Hepatocyte (in vitro differentiated cells): ENCODE results near the gene STX4.

Experiments used
- EZH2 ChIP-seq: fragments of 200-600 bp; sonication (generic); IDR thresholded peaks from 2 replicates; pipeline ENCODE4 v1.6.1; 2016; ENCODE audit warnings: antibody characterized with exemption, mild to moderate bottlenecking, borderline replicate concordance
- TF ChIP-seq, protein P1 (sequence below): fragments of 200-600 bp; sonication (generic); IDR thresholded peaks from 2 replicates; pipeline ENCODE4 v1.5.1; 2016; ENCODE audit warnings: antibody characterized with exemption, mild to moderate bottlenecking; ENCODE audit not compliant: poor library complexity

DNA sequence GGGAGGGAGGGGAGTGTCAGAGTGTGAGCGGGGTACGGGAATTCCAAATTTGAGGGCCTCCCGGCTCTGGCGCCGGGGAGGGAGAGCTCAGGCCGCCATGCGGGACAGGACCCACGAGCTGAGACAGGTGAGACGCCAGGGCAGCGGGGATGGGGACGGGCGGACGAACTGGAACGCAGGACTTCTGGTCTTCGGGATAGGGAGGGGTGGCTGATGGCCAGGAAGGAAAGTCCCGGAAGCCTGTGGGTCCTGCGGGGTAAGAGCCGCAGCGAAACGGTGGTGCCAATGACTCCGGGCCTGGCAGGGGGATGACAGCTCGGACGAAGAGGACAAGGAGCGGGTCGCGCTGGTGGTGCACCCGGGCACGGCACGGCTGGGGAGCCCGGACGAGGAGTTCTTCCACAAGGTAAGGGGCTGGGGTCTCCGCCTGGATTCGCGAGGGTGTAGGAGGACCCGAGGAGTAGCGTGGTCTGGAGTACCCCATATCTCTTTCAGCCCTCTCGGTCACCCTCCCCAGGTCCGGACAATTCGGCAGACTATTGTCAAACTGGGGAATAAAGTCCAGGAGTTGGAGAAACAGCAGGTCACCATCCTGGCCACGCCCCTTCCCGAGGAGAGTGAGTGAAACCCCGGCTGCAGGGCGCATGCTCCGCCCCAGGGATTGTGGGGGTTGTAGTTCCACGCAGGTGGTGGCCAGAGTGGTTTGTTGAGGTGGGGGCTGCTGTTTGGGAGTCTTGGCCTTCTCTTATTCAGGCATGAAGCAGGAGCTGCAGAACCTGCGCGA is 543 bp downstream of the STX4 start:
- TF ChIP-seq, protein P1, sequence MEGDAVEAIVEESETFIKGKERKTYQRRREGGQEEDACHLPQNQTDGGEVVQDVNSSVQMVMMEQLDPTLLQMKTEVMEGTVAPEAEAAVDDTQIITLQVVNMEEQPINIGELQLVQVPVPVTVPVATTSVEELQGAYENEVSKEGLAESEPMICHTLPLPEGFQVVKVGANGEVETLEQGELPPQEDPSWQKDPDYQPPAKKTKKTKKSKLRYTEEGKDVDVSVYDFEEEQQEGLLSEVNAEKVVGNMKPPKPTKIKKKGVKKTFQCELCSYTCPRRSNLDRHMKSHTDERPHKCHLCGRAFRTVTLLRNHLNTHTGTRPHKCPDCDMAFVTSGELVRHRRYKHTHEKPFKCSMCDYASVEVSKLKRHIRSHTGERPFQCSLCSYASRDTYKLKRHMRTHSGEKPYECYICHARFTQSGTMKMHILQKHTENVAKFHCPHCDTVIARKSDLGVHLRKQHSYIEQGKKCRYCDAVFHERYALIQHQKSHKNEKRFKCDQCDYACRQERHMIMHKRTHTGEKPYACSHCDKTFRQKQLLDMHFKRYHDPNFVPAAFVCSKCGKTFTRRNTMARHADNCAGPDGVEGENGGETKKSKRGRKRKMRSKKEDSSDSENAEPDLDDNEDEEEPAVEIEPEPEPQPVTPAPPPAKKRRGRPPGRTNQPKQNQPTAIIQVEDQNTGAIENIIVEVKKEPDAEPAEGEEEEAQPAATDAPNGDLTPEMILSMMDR: no peak
- TF ChIP-seq EZH2: no peak
